ENCODE data around the gene RAB41. TPM values are rescaled to one million over a fixed set of nuclear protein-coding genes. Genes with fewer than 3 reads are reported as not detected.

The RAB41 gene
- total RNA-seq, 1 donor from 2014 or later = not detected

GRCh38 chrX:70247252-70247651 is 34.7 kb upstream of the RAB41 start:
- Histone ChIP-seq H3K4me3 (ENCODE audit: low read depth, low read length) (no peak overlapping the region), H3K27me3 (ENCODE audit: control insufficient read depth, insufficient read depth, low read length) (no peaks in the 10 kb centered on the region), H3K36me3 (ENCODE audit: control insufficient read depth, insufficient read depth, low read length) (no peaks in the 10 kb centered on the region)
- no peak for TF ChIP-seq CTCF (IDR thresholded peaks at IDR 0.05; ENCODE audit: insufficient read depth, low read length, poor library complexity, severe bottlenecking)
- DNase-seq (ENCODE audit: low read depth) = no peak

DNA sequence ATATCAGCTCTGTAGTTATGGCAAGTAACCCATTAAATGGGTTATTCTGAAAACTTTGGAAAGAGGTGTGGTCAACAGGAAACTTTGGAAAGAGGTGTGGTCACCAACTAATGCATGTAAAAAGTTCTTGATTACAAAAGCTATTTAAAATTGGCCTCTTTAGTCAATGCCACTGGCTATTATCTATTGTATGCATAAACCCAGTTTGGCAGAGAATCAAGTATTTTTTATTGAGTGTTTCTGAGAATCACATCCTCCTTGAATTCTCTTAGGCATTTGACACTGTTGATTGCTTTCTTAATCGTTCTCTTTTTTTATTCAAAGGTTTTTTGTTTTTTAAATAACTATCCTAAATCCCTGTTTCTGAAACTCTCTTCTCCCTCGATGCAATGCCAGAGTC is 29.5 kb upstream of the RAB41 start:
- no peaks in the 10 kb centered on the region for H3K27me3 ChIP-seq (ENCODE audit: control insufficient read depth, insufficient read depth, low read length)
- H3K4me3 ChIP-seq (ENCODE audit: low read depth, low read length) = no peak overlapping the region
- no peak for TF ChIP-seq CTCF (IDR thresholded peaks at IDR 0.05; ENCODE audit: insufficient read depth, low read length, poor library complexity, severe bottlenecking)
- DNase-seq (ENCODE audit: low read depth) = no peak
- no peaks in the 10 kb centered on the region for H3K36me3 ChIP-seq (ENCODE audit: control insufficient read depth, insufficient read depth, low read length)

- Histone ChIP-seq H3K36me3 (ENCODE audit: control insufficient read depth, insufficient read depth, low read length) (no peaks in the 10 kb centered on the region), H3K27me3 (ENCODE audit: control insufficient read depth, insufficient read depth, low read length) (no peaks in the 10 kb centered on the region), H3K4me3 (ENCODE audit: low read depth, low read length) (no peak overlapping the region)
- no peak for DNase-seq (ENCODE audit: low read depth)
- no peak for TF ChIP-seq CTCF (IDR thresholded peaks at IDR 0.05; ENCODE audit: insufficient read depth, low read length, poor library complexity, severe bottlenecking)
Measured at GRCh38 chrX:70253377-70254062, 28.5 kb upstream of the RAB41 start.

DNA sequence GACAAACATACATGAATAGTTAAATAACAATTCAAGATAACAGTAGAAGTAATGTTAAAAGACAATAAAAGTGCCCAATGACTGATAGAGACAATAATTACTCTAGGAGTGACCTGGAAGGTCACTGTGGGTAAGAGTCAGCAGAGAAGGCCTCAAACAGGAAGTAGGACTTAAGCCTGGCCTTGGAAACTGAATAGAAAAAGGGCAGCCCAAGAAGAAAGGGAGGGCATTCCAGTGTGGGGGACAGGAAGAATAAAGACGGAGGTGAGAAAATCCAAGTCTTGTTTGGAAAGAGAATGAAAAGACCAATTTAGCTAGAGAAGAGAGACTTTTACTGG is 27.9 kb upstream of the RAB41 start:
- Histone ChIP-seq H3K27me3 (ENCODE audit: control insufficient read depth, insufficient read depth, low read length) (no peaks in the 10 kb centered on the region), H3K4me3 (ENCODE audit: low read depth, low read length) (no peak overlapping the region), H3K36me3 (ENCODE audit: control insufficient read depth, insufficient read depth, low read length) (no peaks in the 10 kb centered on the region)
- TF ChIP-seq CTCF (IDR thresholded peaks at IDR 0.05; ENCODE audit: insufficient read depth, low read length, poor library complexity, severe bottlenecking) = no peak
- no peak for DNase-seq (ENCODE audit: low read depth)

GRCh38 chrX:70254909-70255308 is 27.1 kb upstream of the RAB41 start:
- H3K27me3 ChIP-seq (ENCODE audit: control insufficient read depth, insufficient read depth, low read length) = no peaks in the 10 kb centered on the region
- no peak for TF ChIP-seq CTCF (IDR thresholded peaks at IDR 0.05; ENCODE audit: insufficient read depth, low read length, poor library complexity, severe bottlenecking)
- H3K36me3 ChIP-seq (ENCODE audit: control insufficient read depth, insufficient read depth, low read length) = no peaks in the 10 kb centered on the region
- no peak for DNase-seq (ENCODE audit: low read depth)
- no peak overlapping the region for H3K4me3 ChIP-seq (ENCODE audit: low read depth, low read length)

GRCh38 chrX:70255452-70255851 is 26.5 kb upstream of the RAB41 start:
- no peaks in the 10 kb centered on the region for H3K27me3 ChIP-seq (ENCODE audit: control insufficient read depth, insufficient read depth, low read length)
- no peak overlapping the region for H3K4me3 ChIP-seq (ENCODE audit: low read depth, low read length)
- no peak for TF ChIP-seq CTCF (IDR thresholded peaks at IDR 0.05; ENCODE audit: insufficient read depth, low read length, poor library complexity, severe bottlenecking)
- DNase-seq (ENCODE audit: low read depth) = no peak
- no peaks in the 10 kb centered on the region for H3K36me3 ChIP-seq (ENCODE audit: control insufficient read depth, insufficient read depth, low read length)

All from kidney epithelial cell (primary cell).